ENCODE results near the gene KDM2A.

KDM2A gene

GRCh38 chr11:67239783-67240575 lies 120.9 kb downstream of the KDM2A start:
- peak; percentile 96 for DNase-seq (ENCODE audit: low read depth)
- no peak for TF ChIP-seq CTCF (IDR thresholded peaks at IDR 0.05; ENCODE audit: control insufficient read depth, insufficient read depth, low read depth, low read length, missing control alignments)
- peak overlapping the region; percentile 76 for H3K4me3 ChIP-seq (ENCODE audit: control insufficient read depth, low read depth, low read length)

GRCh38 chr11:67240576-67241389 lies 121.7 kb downstream of the KDM2A start:
- DNase-seq (ENCODE audit: low read depth): peak; percentile 37
- TF ChIP-seq CTCF (IDR thresholded peaks at IDR 0.05; ENCODE audit: control insufficient read depth, insufficient read depth, low read depth, low read length, missing control alignments): no peak
- H3K4me3 ChIP-seq (ENCODE audit: control insufficient read depth, low read depth, low read length): peak overlapping the region; percentile 76

- DNase-seq (ENCODE audit: low read depth): no peak
- no peak overlapping the region for H3K4me3 ChIP-seq (ENCODE audit: control insufficient read depth, low read depth, low read length)
- no peak for TF ChIP-seq CTCF (IDR thresholded peaks at IDR 0.05; ENCODE audit: control insufficient read depth, insufficient read depth, low read depth, low read length, missing control alignments)
Measured at GRCh38 chr11:67242548-67242947, 123.5 kb downstream of the KDM2A start.

- TF ChIP-seq CTCF (IDR thresholded peaks at IDR 0.05; ENCODE audit: control insufficient read depth, insufficient read depth, low read depth, low read length, missing control alignments): no peak
- DNase-seq (ENCODE audit: low read depth): no peak
- H3K4me3 ChIP-seq (ENCODE audit: control insufficient read depth, low read depth, low read length): no peak overlapping the region
Measured at GRCh38 chr11:67243051-67243450, 124.0 kb downstream of the KDM2A start.

GRCh38 chr11:67245046-67245445 lies 126.0 kb downstream of the KDM2A start:
- TF ChIP-seq CTCF (IDR thresholded peaks at IDR 0.05; ENCODE audit: control insufficient read depth, insufficient read depth, low read depth, low read length, missing control alignments): no peak
- DNase-seq (ENCODE audit: low read depth): no peak
- no peak overlapping the region for H3K4me3 ChIP-seq (ENCODE audit: control insufficient read depth, low read depth, low read length)

- H3K4me3 ChIP-seq (ENCODE audit: control insufficient read depth, low read depth, low read length): no peak overlapping the region
- TF ChIP-seq CTCF (IDR thresholded peaks at IDR 0.05; ENCODE audit: control insufficient read depth, insufficient read depth, low read depth, low read length, missing control alignments): no peak
Measured at GRCh38 chr11:67247946-67248550, 129.0 kb downstream of the KDM2A start.

More at GRCh38 chr11:67247946-67248550, 129.0 kb downstream of the KDM2A start:
- no peak for DNase-seq (ENCODE audit: low read depth)
